Measurements from ENCODE around the gene AQP9.

The AQP9 gene

DNA sequence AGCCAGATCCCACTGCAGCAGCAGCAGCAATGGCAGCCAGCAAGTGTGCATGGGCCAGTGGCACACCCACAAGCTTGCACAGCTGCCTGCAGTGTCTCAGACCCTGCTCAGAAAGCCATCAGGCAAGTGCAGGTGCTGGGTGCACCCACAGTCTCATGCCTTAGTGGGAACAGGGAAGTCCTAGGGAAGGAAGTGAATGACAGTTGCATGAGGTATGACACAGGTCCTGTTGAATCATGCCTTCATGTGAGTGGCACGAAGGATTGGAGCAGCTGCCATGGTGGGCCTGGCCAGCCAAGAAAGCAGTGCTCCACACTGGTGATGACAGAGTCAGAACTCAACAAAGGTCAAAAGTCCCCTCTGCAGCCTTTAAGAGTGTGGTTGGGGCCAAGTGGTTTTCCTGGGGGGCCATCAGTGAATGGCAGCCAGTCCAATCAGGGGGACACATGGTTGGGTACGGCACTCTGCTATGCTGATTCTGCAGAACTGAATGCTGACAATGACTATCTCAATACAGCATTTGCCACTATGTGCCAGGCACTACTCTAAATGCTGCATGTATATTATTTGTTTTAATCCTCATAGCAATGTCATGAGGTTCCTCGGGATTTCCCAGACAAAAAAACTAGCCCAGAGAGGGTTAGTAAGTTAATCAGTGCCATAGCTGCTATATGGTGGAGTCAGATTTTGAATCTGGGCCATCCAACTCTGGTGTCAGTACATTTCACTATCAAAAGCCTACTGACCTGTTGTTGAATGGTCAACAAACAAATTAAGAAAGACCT lies 94.3 kb downstream of the AQP9 start:
- FAIRE-seq: no peak

DNA sequence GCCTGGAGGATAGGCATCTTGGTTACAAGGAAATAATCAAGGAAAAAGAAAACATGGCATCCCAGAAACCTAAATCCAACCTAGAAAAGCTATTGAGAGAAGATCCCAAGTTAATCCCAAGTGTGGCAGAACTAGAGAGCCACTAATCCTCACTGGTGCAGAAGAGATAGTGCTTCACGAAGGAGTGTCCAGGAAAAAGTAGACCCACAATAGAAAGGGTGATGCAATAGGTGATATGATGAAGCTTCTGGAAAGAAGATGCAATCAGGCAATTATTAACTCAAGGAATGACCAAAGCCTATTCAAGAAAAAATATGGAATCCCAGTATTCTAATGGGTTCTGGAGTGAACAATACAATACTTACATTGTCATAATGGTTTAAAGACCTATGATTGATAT lies 95.2 kb downstream of the AQP9 start:
- no peak for FAIRE-seq

All from TTC549 (cell line).